HG03520 (cell line): ENCODE data around the gene KCTD20.

ENCODE experiments used
- ATAC-seq: cut with Tn5 transposase; IDR thresholded peaks from one replicate; pipeline ENCODE4 v1.9.1; 2021; ENCODE audit warnings: mild to moderate bottlenecking, moderate library complexity; ENCODE audit not compliant: unreplicated experiment

Gene KCTD20

DNA sequence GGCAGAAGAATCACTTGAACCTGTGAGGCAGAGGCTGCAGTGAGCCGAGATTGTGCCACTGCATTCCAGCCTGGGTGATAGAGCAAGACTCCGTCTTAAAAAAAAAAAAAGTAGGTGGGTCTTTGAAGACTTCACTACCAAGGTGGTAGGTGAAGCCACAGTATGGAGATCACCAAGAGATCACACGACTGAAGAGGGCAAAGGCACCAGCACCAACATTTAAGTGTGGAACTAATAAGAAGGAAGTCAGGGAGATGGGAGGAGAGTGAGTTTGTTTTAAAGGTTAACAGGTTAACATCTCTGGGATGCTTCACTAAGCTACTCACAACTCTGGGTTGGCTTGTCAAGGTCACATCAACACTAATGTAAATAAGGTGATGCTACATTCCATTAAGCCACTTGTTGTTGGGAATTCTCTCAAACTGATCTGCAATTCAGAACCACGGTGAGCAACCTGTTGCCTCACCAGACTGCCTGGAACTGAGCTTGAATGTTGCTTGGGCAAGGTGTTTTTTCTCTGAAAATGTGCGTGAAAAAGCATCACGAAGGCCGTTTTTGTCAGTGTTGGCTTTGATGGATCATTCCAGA is 48.7 kb downstream of the KCTD20 start:
- no peak for ATAC-seq

DNA sequence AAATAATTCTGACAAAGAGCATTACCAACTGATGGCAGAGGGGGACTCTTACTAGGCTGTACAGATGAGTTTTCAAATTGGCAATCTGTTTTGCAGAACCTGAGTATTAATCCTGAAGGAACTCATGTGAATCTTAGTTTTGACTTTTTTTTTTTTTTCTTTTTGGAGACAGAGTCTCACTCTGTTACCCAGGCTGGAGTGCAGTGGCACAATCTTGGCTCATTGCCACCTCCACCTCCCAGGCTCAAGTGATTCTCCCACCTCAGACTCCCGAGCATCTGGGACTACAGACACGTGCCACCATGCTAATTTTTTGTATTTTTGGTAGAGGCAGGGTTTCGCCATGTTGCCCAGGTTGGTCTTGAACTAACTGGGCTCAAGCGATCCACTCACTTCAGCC is 49.3 kb downstream of the KCTD20 start:
- no peak for ATAC-seq

DNA sequence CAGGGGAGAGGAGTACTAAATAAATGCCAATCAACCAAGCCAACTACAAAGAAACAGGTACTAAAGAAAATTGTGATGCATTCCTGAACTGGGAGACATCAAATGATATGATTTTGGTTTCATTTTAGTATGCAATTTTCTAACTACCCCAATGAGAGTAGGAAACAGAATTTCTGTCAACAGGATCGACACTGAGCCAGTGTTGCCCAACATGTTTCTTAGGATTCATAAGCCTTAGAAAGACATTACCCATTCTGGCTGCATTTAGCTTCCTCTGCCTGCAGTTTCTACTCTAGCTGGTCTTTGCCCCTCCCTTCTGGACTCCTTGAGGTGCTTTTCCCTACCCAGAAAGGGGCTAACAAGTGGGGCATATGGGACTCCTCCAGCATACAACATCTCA is 49.8 kb downstream of the KCTD20 start:
- ATAC-seq = no peak

DNA sequence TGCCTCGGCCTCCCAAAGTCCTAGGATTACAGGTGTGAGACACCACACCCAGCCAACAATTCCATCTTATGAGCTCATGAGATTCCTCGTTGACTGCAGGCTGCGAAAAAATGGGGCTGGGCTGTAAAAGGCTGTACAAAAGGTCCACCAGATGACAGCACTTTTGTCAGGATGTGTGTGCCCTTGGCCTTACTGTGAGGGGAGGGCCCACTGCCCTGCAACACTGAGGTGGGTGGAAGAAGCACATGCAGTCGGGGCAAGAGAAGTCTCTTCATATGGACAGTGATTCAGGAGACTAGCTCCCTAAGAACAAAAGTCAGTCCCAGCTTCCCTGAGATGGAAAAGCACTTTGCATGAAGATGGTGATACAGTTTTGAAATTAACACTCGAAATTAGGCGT is 50.5 kb downstream of the KCTD20 start:
- no peak for ATAC-seq

DNA sequence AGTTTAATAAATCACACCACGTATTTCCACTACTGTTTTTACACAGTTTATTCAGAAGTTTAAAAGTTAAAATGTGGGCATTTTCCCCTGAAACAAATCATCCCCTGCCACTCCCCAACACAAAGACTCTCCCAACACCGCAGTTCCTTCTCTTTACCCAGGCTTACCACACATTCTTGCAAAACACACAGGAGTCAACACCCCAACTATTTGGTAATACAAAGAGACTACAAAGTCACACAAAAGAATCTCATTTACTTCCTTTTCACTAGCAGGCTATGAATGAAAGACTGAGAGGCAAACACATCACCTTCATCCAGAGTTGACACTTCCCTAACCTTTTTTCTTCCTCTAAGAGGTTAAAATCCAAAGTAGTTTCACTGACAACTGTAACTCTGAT is 51.1 kb downstream of the KCTD20 start:
- ATAC-seq = no peak

DNA sequence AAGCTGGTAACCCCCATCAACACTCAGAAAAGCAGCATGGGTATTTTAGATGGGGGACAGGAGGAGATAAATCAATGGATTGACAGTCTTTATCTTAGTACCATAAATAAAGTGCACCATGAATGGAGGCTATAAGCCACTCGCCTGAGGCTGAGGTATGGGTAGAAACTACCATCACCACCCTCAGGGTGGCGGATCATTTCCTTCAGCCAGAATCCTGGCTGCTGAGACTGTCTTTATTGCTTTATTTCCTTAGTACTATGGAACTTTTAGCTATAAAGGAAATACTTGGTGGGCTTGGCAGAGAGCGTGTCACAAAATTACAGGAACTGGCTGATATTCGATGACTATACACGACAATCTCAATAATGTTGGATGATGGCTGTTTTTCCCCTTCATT is 52.3 kb downstream of the KCTD20 start:
- ATAC-seq = no peak

DNA sequence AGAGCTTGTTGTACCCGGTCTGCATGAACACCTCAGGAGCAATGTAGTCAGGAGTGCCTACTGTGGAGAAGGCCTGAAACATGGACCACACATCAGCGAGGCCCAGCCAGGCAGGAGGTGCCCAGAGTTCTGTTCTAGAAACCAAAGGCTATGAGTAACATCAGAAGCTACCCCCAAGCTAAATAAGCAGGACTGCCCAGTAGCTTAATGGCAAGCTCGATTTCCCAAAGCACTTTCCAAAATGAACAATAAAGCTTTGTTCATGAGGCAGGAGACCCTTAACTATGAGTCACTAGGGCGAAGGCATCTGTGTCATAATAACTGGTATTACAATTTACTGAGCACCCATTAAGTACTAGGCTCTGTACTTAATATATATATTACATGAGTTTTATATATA is 57.1 kb downstream of the KCTD20 start:
- no peak for ATAC-seq

DNA sequence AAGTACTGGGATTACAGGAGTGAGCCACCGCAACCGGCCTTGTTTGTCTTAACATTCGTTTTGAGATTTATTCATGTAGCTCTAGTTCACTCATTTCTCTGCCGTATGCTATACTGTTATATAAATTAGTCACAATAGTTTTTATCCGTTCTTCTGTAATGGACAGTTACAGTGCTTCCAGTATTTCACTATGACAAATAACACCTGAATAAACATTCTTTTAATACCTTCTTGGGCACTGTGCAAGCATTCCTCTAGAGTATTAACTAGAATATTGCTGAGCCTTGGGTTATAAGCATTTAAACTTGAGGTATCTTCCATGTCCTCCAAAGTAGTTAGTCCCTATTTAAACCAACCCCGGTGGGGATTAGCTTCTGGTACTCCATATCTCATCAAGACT is 58.9 kb downstream of the KCTD20 start:
- no peak for ATAC-seq

DNA sequence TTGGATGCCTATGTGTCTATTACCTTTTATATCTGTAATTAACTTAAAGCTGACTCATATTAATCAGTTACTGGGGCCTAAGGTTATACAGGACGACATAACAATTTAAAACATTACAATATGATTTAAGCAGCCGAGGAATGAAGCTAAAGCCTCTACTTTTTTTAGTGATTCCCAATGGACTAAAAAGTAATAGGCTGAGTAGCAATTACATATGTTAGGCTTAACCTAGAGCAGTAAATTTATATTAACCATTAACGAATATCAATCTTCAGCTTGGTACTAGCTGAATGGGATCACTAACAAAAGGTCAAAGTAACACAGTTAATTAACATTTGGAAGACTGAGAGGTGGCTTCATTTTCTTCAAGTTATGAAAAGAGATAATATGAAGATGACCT is 61.4 kb downstream of the KCTD20 start:
- no peak for ATAC-seq

DNA sequence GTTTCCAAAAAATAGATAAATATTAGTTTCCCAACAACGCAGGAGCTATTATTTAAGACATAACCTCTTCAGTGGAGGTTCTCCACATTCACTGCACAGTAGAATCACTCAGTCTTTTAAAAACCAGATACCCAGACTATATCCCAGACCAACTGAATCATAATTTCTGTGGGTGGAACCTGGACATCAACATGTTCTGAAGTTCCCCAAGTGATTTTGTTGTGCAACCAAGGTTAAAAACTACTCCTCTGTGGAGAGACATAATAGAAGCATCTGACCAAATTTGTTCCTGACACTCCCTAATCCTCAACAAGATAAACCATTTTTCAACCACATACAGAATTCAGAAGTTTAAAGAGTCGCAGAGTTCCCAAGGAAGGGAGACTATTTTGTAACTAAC is 62.2 kb downstream of the KCTD20 start:
- ATAC-seq = no peak

DNA sequence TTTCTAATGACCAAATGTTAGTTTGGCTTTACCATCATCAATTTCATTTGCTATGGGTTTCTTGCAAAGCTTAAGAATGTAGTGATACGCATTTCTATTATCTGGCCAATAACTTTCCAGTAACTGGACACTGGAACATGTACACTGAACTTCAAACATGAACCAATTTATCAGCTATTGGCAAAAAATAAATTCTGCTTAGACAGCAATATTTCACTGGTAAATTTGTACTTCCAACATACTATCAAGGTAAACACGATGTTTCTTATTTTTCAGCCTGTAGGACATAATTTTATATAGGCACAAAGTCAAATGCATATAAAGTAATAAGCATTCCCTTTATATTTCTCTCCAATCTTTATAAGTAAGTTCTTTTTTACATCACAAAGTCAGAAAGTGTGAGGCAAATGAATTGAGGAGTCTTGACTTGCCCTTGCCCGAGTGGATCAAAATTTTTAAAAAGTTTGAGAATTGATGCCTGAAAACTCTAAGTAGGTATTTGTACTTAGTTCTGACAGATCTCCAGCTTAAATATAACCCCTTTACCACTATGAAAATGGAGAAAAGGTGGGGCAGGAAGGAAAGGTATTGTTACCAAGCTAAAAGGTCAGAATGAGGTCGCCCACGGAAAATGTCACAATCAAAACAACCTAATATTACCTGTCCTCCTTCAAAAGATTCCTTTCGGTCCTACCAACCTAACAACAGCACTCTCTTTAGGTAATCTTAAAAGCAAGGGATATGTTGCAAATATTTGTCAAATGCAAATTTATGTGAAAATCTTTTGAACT is 63.1 kb downstream of the KCTD20 start:
- no peak for ATAC-seq

DNA sequence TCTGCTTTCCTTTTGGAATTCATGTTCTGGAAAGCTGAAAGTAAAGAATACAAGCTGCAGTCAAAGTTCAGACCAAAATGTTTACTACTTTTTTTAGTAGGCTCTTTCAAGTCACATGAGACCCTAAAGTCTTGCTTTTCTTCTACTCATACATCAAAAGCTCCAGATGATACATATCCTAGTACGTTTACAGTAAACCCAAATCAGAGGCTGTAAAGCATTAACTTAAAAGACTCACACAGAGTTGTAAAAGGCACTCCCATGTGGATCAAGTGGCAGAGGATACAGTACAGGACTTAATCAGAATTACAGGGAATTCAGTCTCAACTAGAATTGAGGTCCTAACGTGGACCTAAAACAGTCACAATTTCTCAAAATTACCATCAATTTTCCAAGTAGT is 63.8 kb downstream of the KCTD20 start:
- ATAC-seq = no peak

DNA sequence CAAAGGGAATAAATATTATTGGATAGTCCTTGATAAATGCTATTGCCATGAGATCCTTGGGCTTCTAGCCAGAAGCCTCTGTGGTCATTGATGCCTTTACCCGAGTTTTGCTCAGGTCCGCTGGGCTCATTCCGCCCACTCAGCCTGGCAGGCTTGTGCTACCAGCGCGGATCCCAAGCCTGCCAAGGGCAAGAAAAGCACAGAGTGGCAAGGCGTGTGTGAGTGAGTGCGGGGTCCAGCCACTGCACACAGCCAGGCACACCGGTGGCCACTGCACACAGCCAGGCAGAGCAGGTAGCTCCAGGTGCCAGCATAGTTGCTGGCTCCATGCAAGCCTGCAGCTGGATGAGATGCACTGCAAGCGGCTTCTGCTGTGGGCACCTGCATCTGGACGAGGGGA is 65.7 kb downstream of the KCTD20 start:
- ATAC-seq = no peak

DNA sequence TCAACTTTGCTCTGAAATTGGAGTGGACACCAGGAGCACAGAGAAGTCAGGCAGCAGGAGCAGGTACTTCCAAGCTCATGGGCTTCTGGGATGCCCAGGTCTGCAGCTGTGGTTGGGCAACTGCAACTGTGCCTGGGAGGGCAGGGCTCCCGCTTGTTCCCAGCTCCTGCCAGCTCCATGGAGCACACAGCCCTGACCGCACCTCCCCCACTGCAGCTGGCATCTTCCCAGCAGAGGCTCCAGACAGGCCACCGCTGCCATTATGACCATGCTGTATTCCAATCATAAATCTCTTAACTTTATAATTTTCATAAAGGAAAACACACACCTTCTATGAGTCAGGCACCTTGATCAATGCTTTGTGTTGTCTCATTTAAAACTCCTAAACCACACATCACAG is 67.6 kb downstream of the KCTD20 start:
- ATAC-seq = no peak

DNA sequence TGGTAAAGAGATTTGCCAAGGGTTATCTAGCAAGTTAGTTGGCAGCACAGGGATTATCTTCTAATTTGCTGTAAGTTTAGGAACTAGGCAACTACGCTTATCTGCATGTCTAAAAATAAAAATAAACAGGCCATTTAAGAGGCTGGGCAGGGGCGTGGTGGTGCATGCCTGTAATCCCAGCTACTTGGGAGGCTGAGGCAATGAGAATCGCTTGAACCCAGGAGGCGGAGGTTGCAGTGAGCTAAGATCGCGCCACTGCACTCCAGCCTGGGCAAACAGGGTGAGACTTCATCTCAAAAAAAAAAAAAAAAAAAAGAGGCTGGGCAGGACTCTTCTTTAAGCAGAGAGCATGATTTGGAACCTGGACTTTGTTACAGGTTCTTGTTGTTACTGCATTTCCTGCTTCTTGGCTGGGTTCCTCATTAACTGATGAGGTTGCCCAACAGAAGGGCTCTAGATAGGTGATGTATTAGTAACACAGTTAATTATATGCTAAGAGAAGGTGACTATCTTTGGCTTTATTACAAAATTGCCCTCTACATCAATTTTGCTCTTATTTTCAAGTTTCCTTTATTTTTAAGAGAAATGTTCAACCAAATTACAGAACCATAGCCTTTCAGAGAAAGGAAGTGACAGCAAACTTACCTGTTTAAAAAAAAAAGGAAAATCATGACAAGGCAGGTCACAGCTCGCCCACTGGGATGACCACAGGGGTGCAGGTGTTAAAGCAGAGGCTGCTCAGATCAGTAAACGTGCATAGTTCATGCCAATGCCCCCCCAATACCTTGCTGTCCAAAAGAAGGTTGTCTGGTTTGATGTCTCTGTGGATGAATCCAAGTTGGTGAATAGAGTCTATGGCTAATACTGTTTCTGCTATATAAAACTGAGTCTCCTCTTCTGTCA is 72.0 kb downstream of the KCTD20 start:
- no peak for ATAC-seq

DNA sequence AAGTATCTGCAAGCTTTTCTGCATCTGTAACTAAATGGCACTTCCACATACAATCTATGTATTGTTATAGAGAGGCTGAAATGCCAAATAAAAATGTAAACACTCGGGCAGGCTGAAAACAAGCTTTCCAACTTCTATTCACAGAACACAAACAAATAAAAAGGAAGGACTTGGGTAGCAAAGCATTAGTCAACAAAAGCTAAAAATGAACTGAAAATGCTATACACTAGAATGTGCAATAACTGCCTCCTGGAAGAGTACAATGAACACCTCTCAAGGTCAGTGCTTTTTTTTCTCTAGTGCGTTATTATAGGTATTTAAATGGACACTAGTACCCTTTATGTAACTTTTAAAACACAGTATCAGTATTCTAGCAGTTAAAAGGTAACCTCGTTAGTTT is 73.0 kb downstream of the KCTD20 start:
- ATAC-seq = no peak

DNA sequence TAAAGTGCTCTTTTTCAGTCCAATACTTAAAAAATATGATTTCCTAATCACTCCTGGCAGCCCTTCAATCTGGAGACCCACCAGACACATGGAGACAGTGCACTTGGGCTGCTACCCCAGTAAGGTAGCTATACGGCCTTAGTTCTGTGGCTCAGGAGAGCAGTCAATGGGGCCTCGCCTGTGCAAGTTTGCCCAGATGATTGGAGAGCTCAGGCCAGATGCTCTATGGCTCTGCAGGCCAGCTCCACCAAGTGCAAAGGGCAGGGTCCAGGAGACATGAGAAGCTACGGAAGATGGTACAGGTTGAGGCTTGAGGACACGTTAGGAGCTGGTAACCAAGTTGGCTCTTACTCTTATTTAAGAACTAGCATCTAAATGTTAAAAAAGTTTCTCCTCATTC is 73.8 kb downstream of the KCTD20 start:
- no peak for ATAC-seq

DNA sequence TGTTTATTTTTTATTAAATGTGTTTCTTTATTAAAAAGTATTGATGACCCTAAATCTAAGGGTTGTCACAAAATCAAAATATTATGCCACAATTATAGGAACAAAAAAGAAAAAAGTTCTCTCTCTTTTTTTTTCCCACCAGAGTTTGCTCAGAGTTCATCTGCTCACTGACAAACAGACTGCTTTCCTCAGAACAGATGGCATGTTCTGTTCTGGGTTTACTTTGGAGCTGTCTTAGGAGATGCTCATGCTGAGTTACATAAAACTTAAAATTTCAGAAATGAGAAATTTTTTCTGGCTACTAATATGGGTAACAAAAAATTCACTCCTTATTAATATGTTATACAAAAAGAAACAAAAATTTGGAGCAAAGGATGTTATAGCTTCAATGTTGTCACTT is 74.2 kb downstream of the KCTD20 start:
- ATAC-seq = no peak

DNA sequence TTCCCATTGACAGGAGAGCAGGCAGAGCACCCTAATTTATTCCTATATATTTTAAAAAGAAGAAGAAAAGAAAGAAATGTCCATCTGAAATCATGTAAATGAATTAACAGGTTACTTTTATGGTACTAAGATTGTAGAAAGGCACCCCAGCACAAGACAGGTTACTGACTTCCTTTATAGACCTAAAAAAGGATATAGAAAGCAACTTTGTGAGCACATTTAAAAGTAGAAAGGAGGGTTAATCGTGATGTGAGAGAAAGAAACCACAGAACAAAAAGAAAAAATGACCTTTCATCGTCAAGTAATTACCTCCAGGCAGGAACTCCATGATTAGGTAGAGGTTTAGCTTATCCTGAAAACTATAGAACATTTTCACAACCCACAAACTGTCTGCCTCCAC is 74.6 kb downstream of the KCTD20 start:
- no peak for ATAC-seq

DNA sequence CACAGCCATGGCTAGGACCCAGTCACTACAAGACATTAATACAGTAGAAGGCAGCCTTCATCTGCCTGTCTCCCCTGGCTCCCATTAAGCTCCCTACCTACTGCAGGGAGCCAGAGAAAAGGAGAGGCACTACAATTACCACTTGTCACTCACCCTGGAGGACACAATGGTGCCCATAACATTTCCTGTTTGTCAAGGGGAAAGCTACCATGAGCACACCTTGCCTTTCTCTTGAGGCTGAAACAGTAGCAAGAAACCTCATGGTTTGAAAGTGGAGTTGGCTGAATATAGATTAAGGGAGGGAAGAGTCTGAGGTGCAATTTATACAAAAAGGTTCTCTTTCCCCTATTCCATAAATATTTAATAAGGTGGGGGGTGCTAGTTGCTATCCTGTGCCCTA is 76.6 kb downstream of the KCTD20 start:
- ATAC-seq = no peak

DNA sequence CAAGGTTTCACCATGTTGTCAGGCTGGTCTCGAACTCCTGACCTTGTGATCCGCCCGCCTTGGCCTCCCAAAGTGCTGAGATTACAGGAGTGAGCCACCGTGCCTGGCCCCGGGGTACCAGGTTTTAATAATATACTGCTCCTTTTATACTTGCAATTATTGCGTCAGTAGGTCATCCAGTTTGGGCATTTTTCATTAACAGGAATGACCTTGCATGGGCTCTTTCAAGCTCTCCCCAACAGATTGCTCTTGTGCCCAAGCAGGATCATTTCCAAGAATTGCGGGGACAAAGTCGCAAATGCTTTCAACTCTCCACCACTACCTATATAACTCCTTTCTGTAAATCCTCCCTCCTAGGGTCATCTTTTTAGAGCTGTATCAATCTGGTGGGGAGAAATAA is 80.7 kb downstream of the KCTD20 start:
- no peak for ATAC-seq

DNA sequence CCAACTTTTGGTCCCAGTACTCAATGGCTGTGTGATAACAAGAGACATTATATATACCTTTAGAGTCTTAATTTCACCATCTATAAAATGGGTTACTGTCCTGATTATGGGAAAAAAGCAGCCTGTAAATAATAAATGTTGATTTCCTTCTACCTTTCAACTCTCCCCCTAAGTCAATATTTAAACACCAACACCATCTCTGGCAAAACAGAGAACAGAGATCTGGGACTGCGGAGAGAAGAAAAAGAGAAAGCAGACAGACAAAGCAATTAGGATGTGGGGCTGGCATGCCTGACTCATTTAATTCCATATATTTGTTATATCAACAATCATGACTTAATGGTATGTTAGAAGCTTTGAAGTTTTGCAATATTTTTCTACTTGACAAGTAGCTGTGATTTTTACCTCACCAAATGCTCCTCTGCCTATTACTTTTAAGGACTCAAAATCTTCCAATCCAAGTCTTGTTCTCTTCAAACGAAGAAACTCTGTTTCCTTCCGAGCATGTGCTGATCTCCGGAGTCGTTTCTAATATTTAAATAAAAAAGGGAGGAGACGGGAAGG is 81.2 kb downstream of the KCTD20 start:
- ATAC-seq = no peak
